Keratinocyte (primary cell): ENCODE data around the gene STK38. TPM values are rescaled to one million over a fixed set of nuclear protein-coding genes. Genes with fewer than 3 reads are reported as not detected.

Experiments used
- DNase-seq: peaks from one replicate; pipeline ENCODE4 v3.0.0-alpha.2; 2011; ENCODE audit warnings: low read depth, missing footprints, low spot score
- FAIRE-seq: peaks from 2 replicates; lab custom pipeline; 2011; peaks lifted over from hg19 to GRCh38; lab: Jason Lieb, UNC
- H2AFZ ChIP-seq: 2 replicates; pipeline ENCODE4 v1.6.0; 2012; ENCODE audit warnings: low read length, control low read depth, inconsistent platforms; ENCODE audit not compliant: control insufficient read depth
- H3K27ac ChIP-seq: 2 replicates; pipeline ENCODE4 v1.5.1; 2011; ENCODE audit warnings: low read length; ENCODE audit not compliant: control insufficient read depth, insufficient read depth
- H3K27me3 ChIP-seq: 3 replicates; pipeline ENCODE4 v1.6.0; 2011; ENCODE audit warnings: low read length; ENCODE audit not compliant: control insufficient read depth, insufficient read depth; ENCODE audit errors: extremely low read depth
- H3K36me3 ChIP-seq, 2 experiments: 2 replicates in 1 of 2; 3 replicates in 1 of 2; pipeline ENCODE4 v1.5.1; 2011; ENCODE audit warnings: low read length in 2 of 2, mild to moderate bottlenecking in 1 of 2; ENCODE audit not compliant: control insufficient read depth in 2 of 2, insufficient read depth in 2 of 2; ENCODE audit errors: extremely low read depth in 1 of 2
- H3K4me1 ChIP-seq: 3 replicates; pipeline ENCODE4 v1.5.1; 2011; ENCODE audit warnings: low read length; ENCODE audit not compliant: control insufficient read depth, insufficient read depth; ENCODE audit errors: extremely low read depth
- H3K4me2 ChIP-seq: 3 replicates; pipeline ENCODE4 v1.6.0; 2011; ENCODE audit warnings: low read depth, low read length; ENCODE audit not compliant: control insufficient read depth, insufficient read depth; ENCODE audit errors: extremely low read depth
- H3K4me3 ChIP-seq, 3 experiments: fragments of 200-600 bp in 1 of 3; sonication (generic) in 1 of 3; 2 replicates in 2 of 3; 3 replicates in 1 of 3; pipeline ENCODE4 v1.5.1; 2011 to 2016; ENCODE audit warnings: low read length in 3 of 3, mild to moderate bottlenecking in 3 of 3, control low read depth in 2 of 3, inconsistent platforms in 1 of 3, low read depth in 1 of 3, mixed read lengths in 1 of 3, mixed run types in 1 of 3, moderate library complexity in 1 of 3; ENCODE audit not compliant: control insufficient read depth in 2 of 3, insufficient read depth in 2 of 3; ENCODE audit errors: extremely low read depth in 1 of 3
- H3K79me2 ChIP-seq: 2 replicates; pipeline ENCODE4 v1.6.0; 2012; ENCODE audit warnings: low read length; ENCODE audit not compliant: control insufficient read depth, insufficient read depth
- H3K9ac ChIP-seq: 3 replicates; pipeline ENCODE4 v1.6.0; 2011; ENCODE audit warnings: low read length; ENCODE audit not compliant: control insufficient read depth, insufficient read depth; ENCODE audit errors: extremely low read depth
- H3K9me1 ChIP-seq: 3 replicates; pipeline ENCODE4 v1.6.0; 2011; ENCODE audit warnings: low read length; ENCODE audit not compliant: control insufficient read depth, insufficient read depth; ENCODE audit errors: extremely low read depth
- H3K9me3 ChIP-seq: 2 replicates; pipeline ENCODE4 v1.5.1; 2012; ENCODE audit warnings: low read depth, low read length; ENCODE audit not compliant: control insufficient read depth
- H4K20me1 ChIP-seq: 3 replicates; pipeline ENCODE4 v1.6.0; 2011; ENCODE audit warnings: low read length; ENCODE audit not compliant: control insufficient read depth, insufficient read depth; ENCODE audit errors: extremely low read depth
- CTCF ChIP-seq, 3 experiments: IDR thresholded peaks in 1 of 3; conservative IDR thresholded peaks in 1 of 3; optimal IDR thresholded peaks in 1 of 3; 2 replicates in 2 of 3; 3 replicates in 1 of 3; pipeline versions ENCODE3 to v1.5.1; 2011; ENCODE audit warnings: low read length in 3 of 3, mild to moderate bottlenecking in 3 of 3, moderate library complexity in 2 of 3, control low read depth in 1 of 3, inconsistent platforms in 1 of 3; ENCODE audit not compliant: insufficient read depth in 2 of 3; ENCODE audit errors: extremely low read depth in 1 of 3
- EZH2 ChIP-seq: IDR thresholded peaks from one replicate; pipeline ENCODE4 v1.6.1; 2012; ENCODE audit warnings: inconsistent platforms, mild to moderate bottlenecking, low read length, moderate library complexity
- dilution Hi-C: fragments of 300-500 bp; cut with MboI; formaldehyde crosslinking; loops from one replicate; pipeline ENCODE4 v1.7.0; 2020; ENCODE audit warnings: low sequenced_read_pairs; ENCODE audit not compliant: extremely low pct_ligation_motif_present
- polyA plus RNA-seq, 5 experiments: library from polyadenylated mRNA; depleted of rRNA in 3 of 5; stranded (reverse) in 3 of 5; stranded (forward) in 1 of 5; unstranded in 1 of 5; fragments of >200 nt; gene quantifications; 1 replicate in 1 of 5; 2 replicates in 3 of 5; 3 replicates in 1 of 5; pipeline versions ENCODE4 v1.2.1 to v1.2.3, GENCODE V29; 2011 to 2012; ENCODE audit warnings: missing spikeins in 2 of 5, low read depth in 1 of 5, low replicate concordance in 1 of 5

STK38 gene
- polyA plus RNA-seq, 1 donor (not counting 4 experiments of a cell fraction or from before 2014, with no cell fraction given) = 24.4 TPM

- no peaks in the 10 kb centered on the region for H3K27me3 ChIP-seq
- no peaks in the 10 kb centered on the region for H3K36me3 ChIP-seq
- H2AFZ ChIP-seq = no peak overlapping the region
- H3K9me1 ChIP-seq = peaks cover 2% of the 10 kb centered on the region
- H3K9me3 ChIP-seq = no peaks in the 10 kb centered on the region
- H3K4me1 ChIP-seq = no peaks in the 10 kb centered on the region
- no peak for DNase-seq
- no peaks in the 10 kb centered on the region for H4K20me1 ChIP-seq
- H3K4me2 ChIP-seq = no peak overlapping the region
- peaks cover 38% of the 10 kb centered on the region for H3K79me2 ChIP-seq
- dilution Hi-C loops = no loop called here
- H3K27ac ChIP-seq = no peak overlapping the region
- H3K4me3 ChIP-seq = no peak overlapping the region
- H3K9ac ChIP-seq = no peak overlapping the region
- TF ChIP-seq CTCF (optimal IDR thresholded peaks at IDR 0.05 in 1 of 3, IDR thresholded peaks at IDR 0.05 in 1 of 3, conservative IDR thresholded peaks at IDR 0.05 in 1 of 3; ENCODE audit: extremely low read depth in 1 of 3, insufficient read depth in 2 of 3, low read length in 3 of 3) = no peak
- no peak for TF ChIP-seq EZH2
- no peak for FAIRE-seq
Observed at GRCh38 chr6:36464233-36464632, 83.0 kb downstream of the STK38 start.

- H4K20me1 ChIP-seq = no peaks in the 10 kb centered on the region
- no peaks in the 10 kb centered on the region for H3K36me3 ChIP-seq
- H3K9me3 ChIP-seq = no peaks in the 10 kb centered on the region
- no peak for DNase-seq
- no peak overlapping the region for H3K4me2 ChIP-seq
- no peaks in the 10 kb centered on the region for H3K27me3 ChIP-seq
- H3K4me3 ChIP-seq = no peak overlapping the region
- TF ChIP-seq EZH2 = no peak
- no peak for TF ChIP-seq CTCF (optimal IDR thresholded peaks at IDR 0.05 in 1 of 3, IDR thresholded peaks at IDR 0.05 in 1 of 3, conservative IDR thresholded peaks at IDR 0.05 in 1 of 3; ENCODE audit: extremely low read depth in 1 of 3, insufficient read depth in 2 of 3, low read length in 3 of 3)
- H3K9me1 ChIP-seq = peaks cover 2% of the 10 kb centered on the region
- FAIRE-seq = no peak
- no peak overlapping the region for H2AFZ ChIP-seq
- no peak overlapping the region for H3K27ac ChIP-seq
- H3K9ac ChIP-seq = no peak overlapping the region
- peaks cover 35% of the 10 kb centered on the region for H3K79me2 ChIP-seq
- dilution Hi-C loops = no loop called here
- no peaks in the 10 kb centered on the region for H3K4me1 ChIP-seq
Observed at GRCh38 chr6:36463676-36464075, 83.6 kb downstream of the STK38 start.
